ENCODE data around the gene FAM217A.

FAM217A gene

GRCh38 chr6:4039348-4039747, 39.6 kb downstream of the FAM217A start:
- TF ChIP-seq CTCF (IDR thresholded peaks at IDR 0.05; ENCODE audit: low read depth, low read length), result no peak
- Histone ChIP-seq H3K9me3 (ENCODE audit: severe bottlenecking) (no peaks in the 10 kb centered on the region), H3K27me3 (ENCODE audit: insufficient read depth, low read depth, severe bottlenecking) (no peaks in the 10 kb centered on the region), H3K4me3 (ENCODE audit: low read depth, low read length) (no peak overlapping the region), H3K27ac (no peak overlapping the region), H3K36me3 (peaks cover 95% of the 10 kb centered on the region)
- no peak for DNase-seq

- no peak for TF ChIP-seq CTCF (IDR thresholded peaks at IDR 0.05; ENCODE audit: low read depth, low read length)
- DNase-seq, result no peak
- no peak overlapping the region for H3K4me3 ChIP-seq (ENCODE audit: low read depth, low read length)
- H3K27me3 ChIP-seq (ENCODE audit: insufficient read depth, low read depth, severe bottlenecking), result no peaks in the 10 kb centered on the region
- H3K36me3 ChIP-seq, result peaks cover 95% of the 10 kb centered on the region
- no peaks in the 10 kb centered on the region for H3K9me3 ChIP-seq (ENCODE audit: severe bottlenecking)
- H3K27ac ChIP-seq, result no peak overlapping the region
Observed at GRCh38 chr6:4036581-4036980, 42.4 kb downstream of the FAM217A start.

- no peak overlapping the region for H3K4me3 ChIP-seq (ENCODE audit: low read depth, low read length)
- no peaks in the 10 kb centered on the region for H3K27me3 ChIP-seq (ENCODE audit: insufficient read depth, low read depth, severe bottlenecking)
- H3K36me3 ChIP-seq, result peaks cover 81% of the 10 kb centered on the region
- no peak for TF ChIP-seq CTCF (IDR thresholded peaks at IDR 0.05; ENCODE audit: low read depth, low read length)
- H3K9me3 ChIP-seq (ENCODE audit: severe bottlenecking), result no peaks in the 10 kb centered on the region
- H3K27ac ChIP-seq, result no peak overlapping the region
- no peak for DNase-seq
Observed at GRCh38 chr6:4032475-4032874, 46.5 kb downstream of the FAM217A start.

- DNase-seq, result no peak
- Histone ChIP-seq H3K27me3 (ENCODE audit: insufficient read depth, low read depth, severe bottlenecking) (no peaks in the 10 kb centered on the region), H3K36me3 (peaks cover 79% of the 10 kb centered on the region), H3K4me3 (ENCODE audit: low read depth, low read length) (no peak overlapping the region), H3K9me3 (ENCODE audit: severe bottlenecking) (no peaks in the 10 kb centered on the region), H3K27ac (no peak overlapping the region)
- TF ChIP-seq CTCF (IDR thresholded peaks at IDR 0.05; ENCODE audit: low read depth, low read length), result no peak
Observed at GRCh38 chr6:4031442-4031841, 47.5 kb downstream of the FAM217A start.

GRCh38 chr6:4030669-4031068, 48.3 kb downstream of the FAM217A start:
- Histone ChIP-seq H3K27ac (no peak overlapping the region), H3K4me3 (ENCODE audit: low read depth, low read length) (no peak overlapping the region), H3K27me3 (ENCODE audit: insufficient read depth, low read depth, severe bottlenecking) (no peaks in the 10 kb centered on the region), H3K9me3 (ENCODE audit: severe bottlenecking) (no peaks in the 10 kb centered on the region), H3K36me3 (peaks cover 73% of the 10 kb centered on the region)
- no peak for TF ChIP-seq CTCF (IDR thresholded peaks at IDR 0.05; ENCODE audit: low read depth, low read length)
- no peak for DNase-seq

- no peaks in the 10 kb centered on the region for H3K27me3 ChIP-seq (ENCODE audit: insufficient read depth, low read depth, severe bottlenecking)
- DNase-seq, result no peak
- H3K36me3 ChIP-seq, result peaks cover 70% of the 10 kb centered on the region
- no peak overlapping the region for H3K27ac ChIP-seq
- no peak overlapping the region for H3K4me3 ChIP-seq (ENCODE audit: low read depth, low read length)
- H3K9me3 ChIP-seq (ENCODE audit: severe bottlenecking), result no peaks in the 10 kb centered on the region
- TF ChIP-seq CTCF (IDR thresholded peaks at IDR 0.05; ENCODE audit: low read depth, low read length), result no peak
Observed at GRCh38 chr6:4029687-4030086, 49.2 kb downstream of the FAM217A start.

Data from WERI-Rb-1 (cell line).